DOHH2 (cell line): ENCODE data around the gene SMIM8.
"Not testable (repeated sequence)": the region's sequence is repeated elsewhere in the genome, so short reads cannot be mapped to it uniquely, and the experiment has no call there.

ENCODE experiments used
- H3F3A ChIP-seq: fragments of 200-600 bp; sonication (generic), shearing (Covaris generic); 2 replicates; pipeline ENCODE4 v1.6.0; 2016; ENCODE audit warnings: antibody characterized with exemption, mild to moderate bottlenecking; ENCODE audit not compliant: control insufficient read depth, insufficient read depth
- H3K27ac ChIP-seq: fragments of 200-600 bp; sonication (generic); 2 replicates; pipeline ENCODE4 v1.5.1; 2014; ENCODE audit warnings: low read depth, mild to moderate bottlenecking, low read length, moderate library complexity
- H3K27me3 ChIP-seq: fragments of 200-600 bp; sonication (generic); 2 replicates; pipeline ENCODE4 v1.6.1; 2014; ENCODE audit warnings: mild to moderate bottlenecking, low read length, mixed read lengths; ENCODE audit not compliant: control insufficient read depth
- H3K36me3 ChIP-seq: fragments of 200-600 bp; sonication (generic); 2 replicates; pipeline ENCODE4 v1.6.1; 2014; ENCODE audit warnings: mild to moderate bottlenecking, low read length, moderate library complexity, mixed read lengths; ENCODE audit not compliant: control insufficient read depth
- H3K4me1 ChIP-seq: fragments of 200-600 bp; sonication (generic); 2 replicates; pipeline ENCODE4 v1.6.1; 2014; ENCODE audit warnings: mild to moderate bottlenecking, low read length, mixed read lengths; ENCODE audit not compliant: control insufficient read depth
- H3K4me2 ChIP-seq: fragments of 200-600 bp; sonication (generic); 2 replicates; pipeline ENCODE4 v1.6.0; 2014; ENCODE audit warnings: mild to moderate bottlenecking, low read length, moderate library complexity
- H3K4me3 ChIP-seq: fragments of 200-600 bp; sonication (generic); 2 replicates; pipeline ENCODE4 v1.5.1; 2014; ENCODE audit warnings: mild to moderate bottlenecking, low read length, mixed read lengths
- H3K79me2 ChIP-seq: fragments of 200-600 bp; sonication (generic); 2 replicates; pipeline ENCODE4 v1.6.1; 2014; ENCODE audit warnings: mild to moderate bottlenecking, low read length, mixed read lengths; ENCODE audit not compliant: control insufficient read depth
- H3K9me2 ChIP-seq: fragments of 200-600 bp; sonication (generic); replicated peaks from 2 replicates; pipeline ENCODE4 v1.6.1; 2014; ENCODE audit warnings: mild to moderate bottlenecking, low read length, mixed read lengths; ENCODE audit not compliant: control insufficient read depth
- H3K9me3 ChIP-seq: fragments of 200-600 bp; sonication (generic); 2 replicates; pipeline ENCODE4 v1.6.1; 2014; ENCODE audit warnings: antibody characterized with exemption, low read length, mixed read lengths; ENCODE audit not compliant: control insufficient read depth, insufficient read depth
- H4K20me1 ChIP-seq: fragments of 200-600 bp; sonication (generic); 2 replicates; pipeline ENCODE4 v1.6.0; 2014; ENCODE audit warnings: low read depth, mild to moderate bottlenecking, antibody characterized with exemption, low read length, moderate library complexity; ENCODE audit not compliant: control insufficient read depth, insufficient read depth
- CTCF ChIP-seq: fragments of 200-600 bp; sonication (generic); IDR thresholded peaks from one replicate; pipeline ENCODE4 v1.5.1; 2014; ENCODE audit warnings: antibody characterized with exemption, mild to moderate bottlenecking, low read depth, low read length; ENCODE audit not compliant: poor library complexity, severe bottlenecking
- EZH2phosphoT487 ChIP-seq: fragments of 200-600 bp; sonication (generic); IDR thresholded peaks from 2 replicates; pipeline ENCODE4 v1.6.1; 2017; ENCODE audit warnings: borderline replicate concordance, mild to moderate bottlenecking, antibody characterized with exemption, low read length, moderate library complexity, mixed read lengths

The SMIM8 gene

GRCh38 chr6:87312860-87313259, 9.5 kb upstream of the SMIM8 start:
- Histone ChIP-seq H3K9me3 (no peaks in the 10 kb centered on the region), H4K20me1 (no peaks in the 10 kb centered on the region), H3K79me2 (no peaks in the 10 kb centered on the region)

DNA sequence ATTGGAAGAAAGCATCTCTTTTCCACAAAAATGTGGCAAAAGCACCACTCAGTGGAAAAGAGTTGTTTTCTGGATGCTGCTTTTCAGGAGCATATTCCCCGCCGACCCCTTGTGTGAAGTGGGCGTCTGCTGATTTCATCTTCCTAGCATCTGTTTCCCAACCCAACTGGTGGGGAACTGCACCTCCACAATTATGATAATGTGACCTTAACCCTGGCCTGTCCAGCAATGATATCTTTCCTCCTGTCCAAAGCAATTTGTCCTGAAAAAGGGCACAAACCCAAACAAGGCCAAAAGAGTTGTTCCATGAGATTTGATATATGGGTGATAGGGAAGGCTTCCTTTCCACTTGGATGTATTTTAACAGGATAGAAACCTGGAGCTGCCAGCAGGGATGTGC, 7.3 kb upstream of the SMIM8 start:
- Histone ChIP-seq H3K9me2 (no peaks in the 10 kb centered on the region), H3K9me3 (no peaks in the 10 kb centered on the region), H3K4me2 (no peak overlapping the region), H3K27ac (no peak overlapping the region), H3K4me3 (no peak overlapping the region), H3K79me2 (no peaks in the 10 kb centered on the region), H3K36me3 (no peaks in the 10 kb centered on the region), H3K4me1 (no peaks in the 10 kb centered on the region), H3K27me3 (peaks cover 22% of the 10 kb centered on the region), H4K20me1 (no peaks in the 10 kb centered on the region), H3F3A (no peaks in the 10 kb centered on the region)
- no peak for TF ChIP-seq EZH2phosphoT487
- TF ChIP-seq CTCF: no peak

More at GRCh38 chr6:87312860-87313259, 9.5 kb upstream of the SMIM8 start:
- no peaks in the 10 kb centered on the region for H3F3A ChIP-seq
- H3K4me3 ChIP-seq: no peak overlapping the region
- H3K4me1 ChIP-seq: no peaks in the 10 kb centered on the region
- H3K27me3 ChIP-seq: peaks cover 27% of the 10 kb centered on the region
- TF ChIP-seq CTCF: no peak
- TF ChIP-seq EZH2phosphoT487: no peak
- no peak overlapping the region for H3K27ac ChIP-seq
- H3K36me3 ChIP-seq: no peaks in the 10 kb centered on the region
- H3K9me2 ChIP-seq: no peaks in the 10 kb centered on the region
- H3K4me2 ChIP-seq: no peak overlapping the region

DNA sequence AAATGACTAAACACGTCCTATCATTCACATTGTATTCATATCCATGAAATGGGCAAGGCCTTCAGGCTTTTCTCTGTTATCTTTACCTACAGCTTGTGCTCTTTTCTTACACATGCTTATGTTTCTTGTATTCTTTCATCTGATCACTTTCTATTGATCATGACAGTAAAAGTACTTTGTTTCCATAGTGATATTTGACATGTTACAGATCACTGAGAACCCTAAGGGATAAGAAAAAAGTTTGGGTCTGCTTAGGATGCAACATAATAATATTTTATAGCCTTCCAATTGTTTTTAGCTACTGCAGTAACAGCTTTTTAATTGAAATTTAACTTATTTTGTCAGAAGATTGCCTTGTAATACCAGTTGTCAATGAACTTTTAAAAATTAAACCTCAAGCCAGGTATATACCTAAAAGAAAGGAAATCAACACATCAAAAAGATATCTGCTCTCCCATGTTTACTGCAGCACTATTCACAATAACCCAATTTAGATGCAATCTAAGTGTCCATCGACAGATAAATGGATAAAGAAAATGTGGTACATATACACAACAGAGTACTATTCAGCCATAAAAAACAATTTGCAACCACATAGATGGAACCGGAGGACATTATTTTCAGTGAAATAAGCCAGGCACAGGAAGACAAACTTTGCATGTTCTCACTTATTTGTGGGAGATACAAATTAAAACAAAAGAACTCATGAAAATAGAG, 3.0 kb upstream of the SMIM8 start:
- no peak for TF ChIP-seq EZH2phosphoT487
- no peak for TF ChIP-seq CTCF
- Histone ChIP-seq H3K4me2 (no peak overlapping the region), H4K20me1 (no peaks in the 10 kb centered on the region), H3K4me3 (no peak overlapping the region), H3K36me3 (peaks cover 2% of the 10 kb centered on the region; the same call in 1 of the 2 replicates), H3K4me1 (peaks cover 7% of the 10 kb centered on the region), H3F3A (no peaks in the 10 kb centered on the region), H3K27me3 (0 out of 2 replicates have a peak, but pooled peaks cover 2% of the 10 kb centered on the region), H3K9me3 (no peaks in the 10 kb centered on the region), H3K9me2 (no peaks in the 10 kb centered on the region), H3K27ac (no peak overlapping the region), H3K79me2 (peaks cover 6% of the 10 kb centered on the region)

- not testable (repeated sequence) for H3K36me3 ChIP-seq, H3K9me3 ChIP-seq, H4K20me1 ChIP-seq, H3K4me2 ChIP-seq, H3K9me2 ChIP-seq, H3F3A ChIP-seq, H3K4me3 ChIP-seq, H3K27ac ChIP-seq, H3K4me1 ChIP-seq, H3K27me3 ChIP-seq, H3K79me2 ChIP-seq
These were observed 1.5 kb downstream of the SMIM8 start for GRCh38 chr6:87323880-87324279.
